NCI-H1105 (cell line): Measurements from ENCODE around the gene RETREG1.
"Not testable (repeated sequence)": the region's sequence is repeated elsewhere in the genome, so short reads cannot be mapped to it uniquely, and the experiment has no call there.

Experiments used
- DNase-seq: peaks from one replicate; lab custom pipeline; 2025; lab: John Stamatoyannopoulos, UW

The RETREG1 gene

GRCh38 chr5:16450163-16450562 lies 166.6 kb downstream of the RETREG1 start:
- DNase-seq = no peak

DNA sequence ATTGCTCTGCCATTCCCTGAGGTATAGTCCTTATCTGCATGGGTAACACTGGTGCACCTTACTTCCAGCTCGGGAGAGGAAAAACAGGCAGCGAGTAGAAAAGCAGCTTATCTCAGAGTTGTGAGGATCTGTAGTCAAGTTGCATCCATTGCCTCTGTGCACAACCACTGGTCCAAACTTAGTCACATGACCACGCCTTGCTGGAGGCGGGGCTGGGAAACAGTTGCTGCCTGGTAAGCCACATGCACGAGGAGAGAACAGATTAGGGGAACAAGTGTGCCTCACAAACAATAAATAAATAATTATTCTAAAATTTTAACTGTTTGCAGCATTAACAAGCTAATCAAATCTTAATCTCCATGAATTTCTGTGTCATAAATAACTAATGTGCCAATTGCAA lies 169.8 kb downstream of the RETREG1 start:
- DNase-seq = no peak

DNA sequence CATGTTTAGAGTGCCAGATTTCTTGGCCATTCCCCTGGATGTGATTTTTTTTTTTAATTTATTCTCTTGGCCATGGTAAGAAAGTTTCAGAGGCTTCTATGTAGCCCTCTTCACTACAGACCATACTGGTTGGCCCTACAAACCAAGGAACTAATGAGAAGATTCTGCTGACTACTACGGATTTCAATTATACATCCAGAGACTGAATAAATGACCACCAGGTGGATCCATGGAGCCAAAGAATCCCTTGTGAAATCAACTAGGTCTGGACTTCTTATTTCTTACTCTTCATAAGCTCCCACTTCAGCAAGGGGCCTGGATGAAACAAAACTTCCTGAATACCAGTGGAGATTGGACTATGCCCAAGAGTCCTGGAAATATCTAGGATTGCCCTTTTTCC lies 178.8 kb downstream of the RETREG1 start:
- no peak for DNase-seq

DNA sequence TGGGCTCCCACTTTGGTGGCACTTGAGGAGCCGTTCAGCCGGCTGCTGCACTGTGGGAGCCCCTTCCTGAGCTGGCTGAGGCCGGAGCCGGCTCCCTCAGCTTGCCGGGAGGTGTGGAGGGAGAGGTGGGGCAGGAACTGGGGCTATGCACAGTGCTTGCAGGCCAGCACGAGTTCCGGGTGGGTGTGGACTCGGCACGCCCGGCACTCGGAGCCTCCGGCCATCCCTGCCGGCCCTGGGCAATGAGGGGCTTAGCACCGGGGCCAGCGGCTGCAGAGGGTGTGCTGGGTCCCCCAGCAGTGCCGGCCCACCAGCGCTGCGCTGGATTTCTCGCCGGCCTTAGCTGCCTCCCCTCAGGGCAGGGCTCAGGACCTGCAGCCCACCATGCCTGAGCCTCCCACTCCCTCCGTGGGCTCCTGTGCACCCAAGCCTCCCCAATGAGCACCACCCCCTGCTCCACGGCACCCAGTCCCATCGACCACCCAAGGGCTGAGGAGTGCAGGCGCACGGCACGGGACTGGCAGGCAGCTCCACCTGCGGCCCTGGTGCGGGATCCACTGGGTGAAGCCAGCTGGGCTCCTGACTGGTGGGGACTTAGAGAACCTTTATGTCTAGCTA lies 180.6 kb downstream of the RETREG1 start:
- not testable (repeated sequence) for DNase-seq

GRCh38 chr5:16431490-16431889 lies 185.3 kb downstream of the RETREG1 start:
- DNase-seq = no peak

DNA sequence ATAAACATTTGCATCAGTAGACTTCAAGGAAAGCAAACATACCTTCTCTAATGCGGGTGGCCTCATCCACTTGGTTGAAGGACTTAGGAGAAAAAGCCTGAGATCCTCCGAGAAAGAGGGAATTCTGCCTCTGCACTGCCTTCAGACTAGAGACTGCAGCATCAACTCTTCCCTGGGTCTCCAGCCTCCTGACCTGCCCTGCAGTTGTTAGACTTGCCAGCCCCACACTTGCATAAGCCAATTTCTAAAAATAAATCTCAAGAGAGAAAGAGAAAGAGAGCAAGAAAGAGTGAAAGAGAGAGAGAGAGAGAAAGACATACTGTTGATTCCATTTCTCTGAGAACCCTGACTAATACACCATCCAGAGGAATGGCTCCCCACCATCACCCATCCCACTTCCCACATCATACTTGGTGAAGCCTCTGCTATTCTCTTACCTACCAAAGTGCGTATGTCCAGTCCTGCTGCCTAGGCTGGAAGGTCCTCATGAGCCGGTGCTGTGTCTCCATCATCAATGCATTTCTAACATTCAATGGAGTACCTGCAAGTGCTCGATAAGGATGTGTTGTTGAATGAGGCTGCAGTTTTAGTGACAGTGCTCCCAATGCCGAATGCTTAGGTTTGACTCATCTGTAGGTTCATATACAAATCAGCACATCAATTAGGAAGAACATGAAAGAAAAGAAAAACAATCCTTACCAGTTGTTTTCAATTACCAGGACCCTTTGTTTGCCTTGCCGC lies 186.3 kb downstream of the RETREG1 start:
- DNase-seq = no peak

GRCh38 chr5:16428359-16428758 lies 188.4 kb downstream of the RETREG1 start:
- no peak for DNase-seq

GRCh38 chr5:16427587-16427986 lies 189.2 kb downstream of the RETREG1 start:
- no peak for DNase-seq
